Hepatocyte (in vitro differentiated cells): ENCODE measurements around the gene SERPINE2.

Source experiments
- EZH2 ChIP-seq: fragments of 200-600 bp; sonication (generic); IDR thresholded peaks from 2 replicates; pipeline ENCODE4 v1.6.1; 2016; ENCODE audit warnings: antibody characterized with exemption, mild to moderate bottlenecking, borderline replicate concordance
- EZH2phosphoT487 ChIP-seq: fragments of 200-600 bp; sonication (generic); IDR thresholded peaks from one replicate; pipeline ENCODE4 v1.6.1; 2018; ENCODE audit warnings: antibody characterized with exemption, mild to moderate bottlenecking, low read depth, moderate library complexity; ENCODE audit not compliant: unreplicated experiment, severe bottlenecking
- TF ChIP-seq, protein P1 (sequence below): fragments of 200-600 bp; sonication (generic); IDR thresholded peaks from 2 replicates; pipeline ENCODE4 v1.5.1; 2016; ENCODE audit warnings: antibody characterized with exemption, mild to moderate bottlenecking; ENCODE audit not compliant: poor library complexity

- TF ChIP-seq EZH2 (no peak), EZH2phosphoT487 (no peak)
- TF ChIP-seq, protein P1, sequence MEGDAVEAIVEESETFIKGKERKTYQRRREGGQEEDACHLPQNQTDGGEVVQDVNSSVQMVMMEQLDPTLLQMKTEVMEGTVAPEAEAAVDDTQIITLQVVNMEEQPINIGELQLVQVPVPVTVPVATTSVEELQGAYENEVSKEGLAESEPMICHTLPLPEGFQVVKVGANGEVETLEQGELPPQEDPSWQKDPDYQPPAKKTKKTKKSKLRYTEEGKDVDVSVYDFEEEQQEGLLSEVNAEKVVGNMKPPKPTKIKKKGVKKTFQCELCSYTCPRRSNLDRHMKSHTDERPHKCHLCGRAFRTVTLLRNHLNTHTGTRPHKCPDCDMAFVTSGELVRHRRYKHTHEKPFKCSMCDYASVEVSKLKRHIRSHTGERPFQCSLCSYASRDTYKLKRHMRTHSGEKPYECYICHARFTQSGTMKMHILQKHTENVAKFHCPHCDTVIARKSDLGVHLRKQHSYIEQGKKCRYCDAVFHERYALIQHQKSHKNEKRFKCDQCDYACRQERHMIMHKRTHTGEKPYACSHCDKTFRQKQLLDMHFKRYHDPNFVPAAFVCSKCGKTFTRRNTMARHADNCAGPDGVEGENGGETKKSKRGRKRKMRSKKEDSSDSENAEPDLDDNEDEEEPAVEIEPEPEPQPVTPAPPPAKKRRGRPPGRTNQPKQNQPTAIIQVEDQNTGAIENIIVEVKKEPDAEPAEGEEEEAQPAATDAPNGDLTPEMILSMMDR, result no peak
Measured at GRCh38 chr2:223947711-223948205, 91.3 kb downstream of the SERPINE2 start.
